Transverse colon (tissue), 4 donors: Measurements from ENCODE around the gene FBXL13. TPM values are rescaled to one million over a fixed set of nuclear protein-coding genes. Genes with fewer than 3 reads are reported as not detected.

ENCODE experiments used
- DNase-seq: peaks from one replicate; pipeline ENCODE4 v3.0.0-alpha.2; 2019
- H3K27ac ChIP-seq, 4 donors: fragments of 200-600 bp; sonication (generic); 2 replicates each; pipeline ENCODE4 v1.5.1; 2016 to 2018; ENCODE audit warnings: inconsistent platforms in 4 of 4
- H3K27me3 ChIP-seq: fragments of 200-600 bp; sonication (generic); 2 replicates; pipeline ENCODE4 v1.5.1; 2017; ENCODE audit warnings: inconsistent platforms
- H3K36me3 ChIP-seq, 4 donors: fragments of 200-600 bp; sonication (generic); 2 replicates each; pipeline ENCODE4 v1.5.1; 2017 to 2019; ENCODE audit warnings: inconsistent platforms in 4 of 4
- H3K4me1 ChIP-seq, 4 donors: fragments of 200-600 bp; sonication (generic); 2 replicates each; pipeline ENCODE4 v1.5.1; 2017 to 2020; ENCODE audit warnings: inconsistent platforms in 4 of 4
- H3K4me3 ChIP-seq, 4 donors: fragments of 200-600 bp; sonication (generic); 1 replicate in 1 of 4; 2 replicates in 3 of 4; pipeline versions ENCODE4 v1.5.1 to v1.6.1; 2017 to 2019; ENCODE audit warnings: inconsistent platforms in 4 of 4
- H3K9me3 ChIP-seq, 2 donors: fragments of 200-600 bp; sonication (generic); 2 replicates each; pipeline ENCODE4 v1.5.1; 2017 to 2019; ENCODE audit warnings: inconsistent platforms in 2 of 2
- CTCF ChIP-seq, 5 experiments: fragments of 200-600 bp in 3 of 5; fragments of 450-650 bp in 2 of 5; sonication (generic) in 3 of 5; IDR thresholded peaks; 1 replicate in 2 of 5; 2 replicates in 3 of 5; pipeline ENCODE4 v1.5.1; 2016 to 2017; ENCODE audit warnings: antibody characterized with exemption in 5 of 5, inconsistent platforms in 3 of 5, mild to moderate bottlenecking in 2 of 5, moderate library complexity in 1 of 5
- EP300 ChIP-seq: sonication (generic); formaldehyde crosslinking; IDR thresholded peaks from one replicate; pipeline ENCODE4 v1.6.1; 2017; ENCODE audit warnings: antibody characterized with exemption, low read depth
- POLR2A ChIP-seq: fragments of 450-650 bp; IDR thresholded peaks from one replicate; pipeline ENCODE4 v1.6.1; 2016; ENCODE audit warnings: antibody characterized with exemption, mild to moderate bottlenecking, moderate library complexity
- POLR2AphosphoS5 ChIP-seq, 3 donors: sonication (generic); formaldehyde crosslinking; IDR thresholded peaks; one replicate each; pipeline ENCODE4 v1.6.1; 2016; ENCODE audit warnings: antibody characterized with exemption in 3 of 3
- whole genome bisulfite sequencing, 2 donors: methylation state at CpG; one replicate each; pipeline ENCODE4 v1.1.5; 2018; ENCODE audit warnings: low coverage in 1 of 2; 5-methylcytosine and 5-hydroxymethylcytosine counted together
- in situ Hi-C, 4 donors: fragments of 200-750 bp; cut with MboI; loops; one replicate each; pipeline versions ENCODE4 v1.15.0 to v1.15.1; 2017; ENCODE audit warnings: low sequenced_read_pairs in 3 of 4, low pct_ligation_motif_present in 1 of 4, low pct_unique_long_range_greater_than_20kb in 1 of 4
- intact Hi-C: fragments of 100-400 bp; cut with DNase I; formaldehyde crosslinking; loops from one replicate; pipeline ENCODE4 v1.15.1; 2023; ENCODE audit warnings: low total_unique reads
- total RNA-seq, 4 donors: library from RNA; depleted of rRNA; stranded (reverse); fragments of >200 nt; gene quantifications; one replicate each; pipeline ENCODE4 v1.1.0, GENCODE V29; 2016

Gene FBXL13
- total RNA-seq, 4 donors from 2014 or later = 0.96 to 6.8 (median 1.9) TPM; not detected in 1

- H3K27me3 ChIP-seq = no peaks in the 10 kb centered on the region
- H3K4me3 ChIP-seq = no peak overlapping the region
- TF ChIP-seq POLR2A = no peak
- no peak for TF ChIP-seq CTCF (IDR thresholded peaks at IDR 0.05)
- no peak for TF ChIP-seq EP300
- TF ChIP-seq POLR2AphosphoS5 (IDR thresholded peaks at IDR 0.05) = no peak
- intact Hi-C loops = no loop called here
- no peaks in the 10 kb centered on the region for H3K36me3 ChIP-seq
- DNase-seq = no peak
- H3K9me3 ChIP-seq = no peaks in the 10 kb centered on the region
- WGBS, 2 donors = 77 to 85% methylated on average over 5 of the region's 5 CpGs
- H3K27ac ChIP-seq = no peak overlapping the region
- peaks cover 0 to 12% (median 0%) of the 10 kb centered on the region in 4 donors for H3K4me1 ChIP-seq
- in situ Hi-C loops = no loop called here
These were observed 176.1 kb downstream of the FBXL13 start for GRCh38 chr7:102898532-102898859.

GRCh38 chr7:102897856-102898531 lies 176.6 kb downstream of the FBXL13 start:
- H3K27me3 ChIP-seq = no peaks in the 10 kb centered on the region
- intact Hi-C loops (no loop called here), in situ Hi-C loops (no loop called here)
- no peak overlapping the region for H3K4me3 ChIP-seq
- no peaks in the 10 kb centered on the region for H3K9me3 ChIP-seq
- H3K27ac ChIP-seq = no peak overlapping the region
- 81 to 87% methylated on average over 5 of the region's 5 CpGs for WGBS, 2 donors
- peaks cover 0 to 12% (median 0%) of the 10 kb centered on the region in 4 donors for H3K4me1 ChIP-seq
- no peak for DNase-seq
- TF ChIP-seq POLR2AphosphoS5 (IDR thresholded peaks at IDR 0.05) = no peak
- TF ChIP-seq POLR2A = no peak
- no peak for TF ChIP-seq CTCF (IDR thresholded peaks at IDR 0.05)
- no peak for TF ChIP-seq EP300
- H3K36me3 ChIP-seq = no peaks in the 10 kb centered on the region

GRCh38 chr7:102897211-102897631 lies 177.4 kb downstream of the FBXL13 start:
- no peaks in the 10 kb centered on the region for H3K36me3 ChIP-seq
- H3K4me1 ChIP-seq = peaks cover 0 to 18% (median 0%) of the 10 kb centered on the region in 4 donors
- no peaks in the 10 kb centered on the region for H3K9me3 ChIP-seq
- 35 to 48% methylated on average over 2 of the region's 2 CpGs for WGBS, 2 donors
- no peak for DNase-seq
- no peaks in the 10 kb centered on the region for H3K27me3 ChIP-seq
- H3K4me3 ChIP-seq = no peak overlapping the region
- in situ Hi-C loops = no loop called here
- TF ChIP-seq POLR2AphosphoS5 (IDR thresholded peaks at IDR 0.05) (no peak), POLR2A (no peak), CTCF (IDR thresholded peaks at IDR 0.05) (no peak), EP300 (no peak)
- H3K27ac ChIP-seq = no peak overlapping the region
- intact Hi-C loops = no loop called here

- in situ Hi-C loops = no loop called here
- no peak overlapping the region for H3K27ac ChIP-seq
- no peaks in the 10 kb centered on the region for H3K9me3 ChIP-seq
- TF ChIP-seq CTCF (IDR thresholded peaks at IDR 0.05) = no peak
- no peak for TF ChIP-seq POLR2AphosphoS5 (IDR thresholded peaks at IDR 0.05)
- TF ChIP-seq EP300 = no peak
- no peak for TF ChIP-seq POLR2A
- no peaks in the 10 kb centered on the region for H3K27me3 ChIP-seq
- H3K4me1 ChIP-seq = peaks cover 0 to 25% (median 2%) of the 10 kb centered on the region in 4 donors
- no peak overlapping the region for H3K4me3 ChIP-seq
- H3K36me3 ChIP-seq = no peaks in the 10 kb centered on the region
- DNase-seq = no peak
- intact Hi-C loops = no loop called here
These were observed 178.0 kb downstream of the FBXL13 start for GRCh38 chr7:102896585-102896984.
